WTC11 (cell line): Measurements from ENCODE around the gene ZNF512B. TPM values are rescaled to one million over a fixed set of nuclear protein-coding genes. Genes with fewer than 3 reads are reported as not detected.
A peak's percentile ranks its signal among the peaks of the same experiment; 100 is the strongest.

ENCODE experiments used
- ATAC-seq: fragments of 200-7000 bp; cut with Tn5 transposase; 2 replicates; pipeline ENCODE4 v1.10.0; 2021; ENCODE audit warnings: mild to moderate bottlenecking, moderate library complexity
- CTCF ChIA-PET: fragments of 300-600 bp; sonication (Branson Sonifier 250); formaldehyde crosslinking; loops from one replicate; lab custom pipeline; 2021; ENCODE audit warnings: antibody characterized with exemption; lab: Charles Lee
- POLR2A ChIA-PET: fragments of 350-600 bp; sonication (Branson Sonifier 250); formaldehyde crosslinking; loops from one replicate; lab custom pipeline; 2021; ENCODE audit warnings: antibody characterized with exemption; lab: Charles Lee
- DNase-seq: peaks from one replicate; pipeline ENCODE4 v3.0.0; 2021; ENCODE audit warnings: low spot score
- H3K27ac Mint-ChIP-seq: 2 replicates; pipeline ENCODE4 v1.8.0; 2021; ENCODE audit warnings: mixed read lengths
- H3K27me3 Mint-ChIP-seq: 2 replicates; pipeline ENCODE4 v1.8.0; 2021; ENCODE audit warnings: low read depth, mild to moderate bottlenecking, moderate library complexity, mixed read lengths
- H3K36me3 Mint-ChIP-seq: 2 replicates; pipeline ENCODE4 v1.8.0; 2021; ENCODE audit warnings: mixed read lengths
- H3K4me1 Mint-ChIP-seq: 2 replicates; pipeline ENCODE4 v1.8.0; 2022; ENCODE audit warnings: mixed read lengths
- H3K4me3 Mint-ChIP-seq: 2 replicates; pipeline ENCODE4 v1.8.0; 2021; ENCODE audit warnings: mild to moderate bottlenecking, moderate library complexity, mixed read lengths
- H3K9me3 Mint-ChIP-seq: 2 replicates; pipeline ENCODE4 v1.8.0; 2021; ENCODE audit warnings: mixed read lengths
- ATF2 ChIP-seq: sonication (generic); formaldehyde crosslinking; IDR thresholded peaks from 2 replicates; pipeline ENCODE4 v1.8.1; 2022; ENCODE audit warnings: low read depth, missing genetic modification reagents, borderline replicate concordance
- CDX4 ChIP-seq: fragments of 250-450 bp; sonication (Bioruptor Pico); IDR thresholded peaks from 2 replicates; pipeline ENCODE4 v1.9.0; 2021; ENCODE audit warnings: moderate library complexity, mild to moderate bottlenecking, inconsistent platforms, borderline replicate concordance
- CREB1 ChIP-seq: sonication (generic); formaldehyde crosslinking; IDR thresholded peaks from 2 replicates; pipeline ENCODE4 v1.8.0; 2023; ENCODE audit warnings: mild to moderate bottlenecking, missing genetic modification reagents
- CTCF ChIP-seq: fragments of 200-600 bp; IDR thresholded peaks from 2 replicates; pipeline ENCODE4 v1.8.0; 2022; ENCODE audit warnings: antibody characterized with exemption
- E2F1 ChIP-seq: sonication (generic); formaldehyde crosslinking; IDR thresholded peaks from 2 replicates; pipeline ENCODE4 v1.8.0; 2022; ENCODE audit warnings: mild to moderate bottlenecking, missing genetic modification reagents
- E2F4 ChIP-seq: sonication (generic); formaldehyde crosslinking; IDR thresholded peaks from 2 replicates; pipeline ENCODE4 v1.8.1; 2022; ENCODE audit warnings: low read depth, mild to moderate bottlenecking, moderate library complexity, missing genetic modification reagents, borderline replicate concordance
- ESRRA ChIP-seq: sonication (generic); formaldehyde crosslinking; IDR thresholded peaks from 2 replicates; pipeline ENCODE4 v1.8.1; 2022; ENCODE audit warnings: mild to moderate bottlenecking, missing genetic modification reagents, borderline replicate concordance
- HMGXB4 ChIP-seq: sonication (generic); formaldehyde crosslinking; IDR thresholded peaks from 2 replicates; pipeline ENCODE4 v1.8.1; 2023; ENCODE audit warnings: mild to moderate bottlenecking, moderate library complexity, missing genetic modification reagents
- IRF1 ChIP-seq: sonication (generic); formaldehyde crosslinking; IDR thresholded peaks from 2 replicates; pipeline ENCODE4 v1.8.0; 2023; ENCODE audit warnings: missing genetic modification reagents
- NFATC4 ChIP-seq: fragments of 250-450 bp; sonication (Bioruptor Pico); IDR thresholded peaks from 2 replicates; pipeline ENCODE4 v1.9.0; 2021; ENCODE audit warnings: mild to moderate bottlenecking
- NFYB ChIP-seq: sonication (generic); formaldehyde crosslinking; conservative IDR thresholded peaks from 2 replicates; pipeline ENCODE4 v1.8.0; 2022; ENCODE audit warnings: low read depth, missing genetic modification reagents
- NR2C2 ChIP-seq: sonication (generic); formaldehyde crosslinking; IDR thresholded peaks from 2 replicates; pipeline ENCODE4 v1.8.0; 2022; ENCODE audit warnings: mild to moderate bottlenecking, missing genetic modification reagents
- SMAD4 ChIP-seq: sonication (generic); formaldehyde crosslinking; IDR thresholded peaks from 2 replicates; pipeline ENCODE4 v1.8.0; 2022; ENCODE audit warnings: mild to moderate bottlenecking, missing genetic modification reagents
- TEAD4 ChIP-seq: sonication (generic); formaldehyde crosslinking; IDR thresholded peaks from 2 replicates; pipeline ENCODE4 v1.8.0; 2022; ENCODE audit warnings: mild to moderate bottlenecking, missing genetic modification reagents
- ZBTB21 ChIP-seq: sonication (generic); formaldehyde crosslinking; IDR thresholded peaks from 2 replicates; pipeline ENCODE4 v1.8.1; 2023; ENCODE audit warnings: mild to moderate bottlenecking, missing genetic modification reagents, borderline replicate concordance
- ZNF121 ChIP-seq: sonication (generic); formaldehyde crosslinking; IDR thresholded peaks from 2 replicates; pipeline ENCODE4 v1.8.0; 2023; ENCODE audit warnings: missing genetic modification reagents
- ZNF263 ChIP-seq: sonication (generic); formaldehyde crosslinking; IDR thresholded peaks from 2 replicates; pipeline ENCODE4 v1.8.1; 2022; ENCODE audit warnings: low read depth, mild to moderate bottlenecking, moderate library complexity, missing genetic modification reagents
- ZNF317 ChIP-seq: sonication (generic); formaldehyde crosslinking; IDR thresholded peaks from 2 replicates; pipeline ENCODE4 v1.8.1; 2023; ENCODE audit warnings: low read depth, mild to moderate bottlenecking, moderate library complexity, missing genetic modification reagents, borderline replicate concordance
- total RNA-seq: library from RNA; stranded (reverse); gene quantifications from 3 replicates; pipeline ENCODE4 v1.2.3, GENCODE V29; 2021

Gene ZNF512B
- total RNA-seq, 1 experiment from 2014 or later = 23.3 TPM

- ChIA-PET CTCF (interaction anchor here (1.2 to 3.6 kb wide), 3 partner anchors 34 to 164 kb away, joined by 3 to 19 read pairs (median 8); partner anchors contain the start of genes PRPF6 and SAMD10), POLR2A (interaction anchor here (1.3 kb wide), 1 partner anchor 16 kb away, joined by 4 read pairs; the partner anchor contains the start of gene UCKL1)
- no peaks in the 10 kb centered on the region for H3K9me3 Mint-ChIP-seq
- DNase-seq (no peak), ATAC-seq (no peak)
- H3K27me3 Mint-ChIP-seq = no peaks in the 10 kb centered on the region
- no peak overlapping the region for H3K27ac Mint-ChIP-seq
- H3K36me3 Mint-ChIP-seq = peaks cover 2% of the 10 kb centered on the region; the same call in 1 of the 2 replicates
- H3K4me3 Mint-ChIP-seq = peak overlapping the region; percentile 59
- no peak for TF ChIP-seq ATF2 (CRISPR knock-in tag)
- no peak for TF ChIP-seq CTCF
- no peak for TF ChIP-seq E2F1
- TF ChIP-seq IRF1 (CRISPR knock-in tag) = no peak
- TF ChIP-seq HMGXB4 = no peak
- TF ChIP-seq ZNF263 = no peak
- TF ChIP-seq E2F4 (CRISPR knock-in tag) = no peak
- no peak for TF ChIP-seq CDX4 (CRISPR knock-in tag)
- no peak for TF ChIP-seq ESRRA (CRISPR knock-in tag)
- no peak for TF ChIP-seq NFYB (CRISPR knock-in tag)
- TF ChIP-seq NR2C2 = no peak
- TF ChIP-seq CREB1 (CRISPR knock-in tag) = no peak
- TF ChIP-seq TEAD4 (CRISPR knock-in tag) = no peak
- TF ChIP-seq NFATC4 (CRISPR knock-in tag) = no peak
- TF ChIP-seq ZNF317 (CRISPR knock-in tag) = no peak
- no peak for TF ChIP-seq ZBTB21 (CRISPR knock-in tag)
- no peak for TF ChIP-seq ZNF121 (CRISPR knock-in tag)
- TF ChIP-seq SMAD4 (CRISPR knock-in tag) = no peak
- H3K4me1 Mint-ChIP-seq = peaks cover 6% of the 10 kb centered on the region
Observed at GRCh38 chr20:63940071-63940471, 29.7 kb downstream of the ZNF512B start.
